Mesendoderm (in vitro differentiated cells): ENCODE data around the gene MET.

ENCODE experiments used
- DNase-seq: peaks from one replicate; pipeline ENCODE4 v3.0.0; 2013
- H2AK5ac ChIP-seq: 2 replicates; pipeline ENCODE4 v1.6.1; 2013; ENCODE audit warnings: low read length, inconsistent platforms
- H2BK120ac ChIP-seq: 2 replicates; pipeline ENCODE4 v1.6.1; 2013; ENCODE audit warnings: low read depth, mild to moderate bottlenecking, low read length, moderate library complexity, mixed read lengths
- H2BK15ac ChIP-seq: replicated peaks from 2 replicates; pipeline ENCODE4 v1.6.1; 2013; ENCODE audit warnings: low read depth, mild to moderate bottlenecking, moderate library complexity
- H2BK5ac ChIP-seq: 2 replicates; pipeline ENCODE4 v1.6.1; 2013; ENCODE audit warnings: low read length, inconsistent platforms
- H3K18ac ChIP-seq: 2 replicates; pipeline ENCODE4 v1.6.1; 2013; ENCODE audit warnings: mild to moderate bottlenecking, low read length, mixed read lengths
- H3K23ac ChIP-seq: one replicate; pipeline ENCODE4 v1.6.1; 2013; ENCODE audit warnings: low read length
- H3K27ac ChIP-seq: 2 replicates; pipeline ENCODE4 v1.5.1; 2013; ENCODE audit warnings: low read depth, mild to moderate bottlenecking, inconsistent platforms, low read length, moderate library complexity
- H3K27me3 ChIP-seq: 2 replicates; pipeline ENCODE4 v1.6.1; 2013; ENCODE audit warnings: low read length, control low read depth, mild to moderate bottlenecking, inconsistent platforms; ENCODE audit not compliant: insufficient read depth, poor library complexity
- H3K36me3 ChIP-seq: 2 replicates; pipeline ENCODE4 v1.6.1; 2013; ENCODE audit warnings: low read length, inconsistent platforms; ENCODE audit not compliant: control insufficient read depth, insufficient read depth
- H3K4ac ChIP-seq: one replicate; pipeline ENCODE4 v1.6.1; 2013; ENCODE audit warnings: low read depth, mild to moderate bottlenecking, low read length, moderate library complexity
- H3K4me1 ChIP-seq: 2 replicates; pipeline ENCODE4 v1.6.1; 2013; ENCODE audit warnings: low read depth, low read length, inconsistent platforms; ENCODE audit not compliant: control insufficient read depth
- H3K4me2 ChIP-seq: 2 replicates; pipeline ENCODE4 v1.6.1; 2013; ENCODE audit warnings: low read length
- H3K4me3 ChIP-seq: 2 replicates; pipeline ENCODE4 v1.5.1; 2013; ENCODE audit warnings: mild to moderate bottlenecking, low read length
- H3K56ac ChIP-seq: one replicate; pipeline ENCODE4 v1.6.1; 2013; ENCODE audit warnings: low read length
- H3K79me1 ChIP-seq: 2 replicates; pipeline ENCODE4 v1.6.1; 2013; ENCODE audit warnings: low read length, inconsistent platforms
- H3K79me2 ChIP-seq: 2 replicates; pipeline ENCODE4 v1.6.1; 2013; ENCODE audit warnings: mild to moderate bottlenecking, low read length; ENCODE audit not compliant: control insufficient read depth, insufficient read depth
- H3K9ac ChIP-seq: 2 replicates; pipeline ENCODE4 v1.6.1; 2013; ENCODE audit warnings: low read length, inconsistent platforms
- H4K5ac ChIP-seq: one replicate; pipeline ENCODE4 v1.6.1; 2013; ENCODE audit warnings: low read length
- H4K8ac ChIP-seq: one replicate; pipeline ENCODE4 v1.6.1; 2013; ENCODE audit warnings: low read depth, mild to moderate bottlenecking, control low read depth, low read length, moderate library complexity
- WGBS: extraction: QIAGEN DNeasy Blood & Tissue Kit; methylation state at CpG from one replicate; pipeline ENCODE4 v1.1.7; 2013; ENCODE audit warnings: low lambda C conversion rate, missing lambda C conversion rate; ENCODE audit not compliant: insufficient coverage; ENCODE audit errors: extremely low coverage; 5-methylcytosine and 5-hydroxymethylcytosine counted together

Gene MET

GRCh38 chr7:116665332-116665996 is 6.5 kb upstream of the MET start:
- H3K4me2 ChIP-seq, result no peak overlapping the region
- no peak overlapping the region for H3K18ac ChIP-seq
- no peaks in the 10 kb centered on the region for H3K4me1 ChIP-seq
- no peaks in the 10 kb centered on the region for H3K36me3 ChIP-seq
- H3K27ac ChIP-seq, result no peak overlapping the region
- no peak overlapping the region for H3K4me3 ChIP-seq
- no peak overlapping the region for H2BK15ac ChIP-seq
- no peaks in the 10 kb centered on the region for H3K79me2 ChIP-seq
- no peak overlapping the region for H2BK120ac ChIP-seq
- H2BK5ac ChIP-seq, result no peak overlapping the region
- no peak overlapping the region for H3K4ac ChIP-seq
- H2AK5ac ChIP-seq, result no peak overlapping the region
- H3K23ac ChIP-seq, result no peak overlapping the region
- no peak overlapping the region for H3K9ac ChIP-seq
- H3K27me3 ChIP-seq, result no peaks in the 10 kb centered on the region
- H3K79me1 ChIP-seq, result no peaks in the 10 kb centered on the region
- H4K5ac ChIP-seq, result no peak overlapping the region
- no CpG with 5 or more reads among the region's 2 CpGs for WGBS
- DNase-seq, result no peak
- no peak overlapping the region for H3K56ac ChIP-seq
- H4K8ac ChIP-seq, result no peak overlapping the region

- H3K4me2 ChIP-seq, result no peak overlapping the region
- H3K36me3 ChIP-seq, result no peaks in the 10 kb centered on the region
- peaks cover 7% of the 10 kb centered on the region for H3K27me3 ChIP-seq
- no peak overlapping the region for H3K27ac ChIP-seq
- H2BK120ac ChIP-seq, result no peak overlapping the region
- no peaks in the 10 kb centered on the region for H3K79me2 ChIP-seq
- no peak for DNase-seq
- no peak overlapping the region for H4K5ac ChIP-seq
- H4K8ac ChIP-seq, result no peak overlapping the region
- H2AK5ac ChIP-seq, result no peak overlapping the region
- no peaks in the 10 kb centered on the region for H3K79me1 ChIP-seq
- no CpG with 5 or more reads among the region's 1 CpG for WGBS
- no peak overlapping the region for H3K9ac ChIP-seq
- H3K23ac ChIP-seq, result no peak overlapping the region
- H3K4me3 ChIP-seq, result no peak overlapping the region
- H3K4ac ChIP-seq, result no peak overlapping the region
- H2BK15ac ChIP-seq, result no peak overlapping the region
- H3K4me1 ChIP-seq, result peaks cover 3% of the 10 kb centered on the region
- H3K18ac ChIP-seq, result no peak overlapping the region
- no peak overlapping the region for H2BK5ac ChIP-seq
- H3K56ac ChIP-seq, result no peak overlapping the region
Measured at GRCh38 chr7:116669769-116670168, 2.2 kb upstream of the MET start.

GRCh38 chr7:116670409-116671015 is 1.5 kb upstream of the MET start:
- no peak overlapping the region for H2BK120ac ChIP-seq
- no peak overlapping the region for H3K4ac ChIP-seq
- no peak overlapping the region for H3K4me2 ChIP-seq
- no peak overlapping the region for H3K18ac ChIP-seq
- WGBS, result no CpG with 5 or more reads among the region's 3 CpGs
- H3K23ac ChIP-seq, result no peak overlapping the region
- H4K8ac ChIP-seq, result no peak overlapping the region
- no peak overlapping the region for H3K27ac ChIP-seq
- H3K56ac ChIP-seq, result no peak overlapping the region
- no peaks in the 10 kb centered on the region for H3K79me2 ChIP-seq
- no peaks in the 10 kb centered on the region for H3K36me3 ChIP-seq
- no peak for DNase-seq
- H3K79me1 ChIP-seq, result no peaks in the 10 kb centered on the region
- H2BK5ac ChIP-seq, result no peak overlapping the region
- no peak overlapping the region for H2AK5ac ChIP-seq
- no peak overlapping the region for H2BK15ac ChIP-seq
- H4K5ac ChIP-seq, result no peak overlapping the region
- peaks cover 7% of the 10 kb centered on the region for H3K27me3 ChIP-seq
- H3K4me1 ChIP-seq, result peaks cover 4% of the 10 kb centered on the region
- H3K9ac ChIP-seq, result no peak overlapping the region
- no peak overlapping the region for H3K4me3 ChIP-seq

- Histone ChIP-seq H3K4me2 (no peak overlapping the region), H3K56ac (no peak overlapping the region), H3K9ac (no peak overlapping the region), H2BK15ac (no peak overlapping the region), H4K8ac (no peak overlapping the region), H3K4ac (no peak overlapping the region), H4K5ac (no peak overlapping the region), H3K27ac (no peak overlapping the region), H3K79me1 (no peaks in the 10 kb centered on the region), H2AK5ac (no peak overlapping the region), H3K4me3 (no peak overlapping the region), H3K79me2 (no peaks in the 10 kb centered on the region), H3K23ac (no peak overlapping the region), H3K18ac (no peak overlapping the region), H3K4me1 (peaks cover 4% of the 10 kb centered on the region), H3K36me3 (no peaks in the 10 kb centered on the region), H2BK5ac (no peak overlapping the region), H2BK120ac (no peak overlapping the region), H3K27me3 (peaks cover 7% of the 10 kb centered on the region)
- DNase-seq, result no peak
- no CpG with 5 or more reads among the region's 7 CpGs for WGBS
Measured at GRCh38 chr7:116671111-116671510, 885 bp upstream of the MET start.

DNA sequence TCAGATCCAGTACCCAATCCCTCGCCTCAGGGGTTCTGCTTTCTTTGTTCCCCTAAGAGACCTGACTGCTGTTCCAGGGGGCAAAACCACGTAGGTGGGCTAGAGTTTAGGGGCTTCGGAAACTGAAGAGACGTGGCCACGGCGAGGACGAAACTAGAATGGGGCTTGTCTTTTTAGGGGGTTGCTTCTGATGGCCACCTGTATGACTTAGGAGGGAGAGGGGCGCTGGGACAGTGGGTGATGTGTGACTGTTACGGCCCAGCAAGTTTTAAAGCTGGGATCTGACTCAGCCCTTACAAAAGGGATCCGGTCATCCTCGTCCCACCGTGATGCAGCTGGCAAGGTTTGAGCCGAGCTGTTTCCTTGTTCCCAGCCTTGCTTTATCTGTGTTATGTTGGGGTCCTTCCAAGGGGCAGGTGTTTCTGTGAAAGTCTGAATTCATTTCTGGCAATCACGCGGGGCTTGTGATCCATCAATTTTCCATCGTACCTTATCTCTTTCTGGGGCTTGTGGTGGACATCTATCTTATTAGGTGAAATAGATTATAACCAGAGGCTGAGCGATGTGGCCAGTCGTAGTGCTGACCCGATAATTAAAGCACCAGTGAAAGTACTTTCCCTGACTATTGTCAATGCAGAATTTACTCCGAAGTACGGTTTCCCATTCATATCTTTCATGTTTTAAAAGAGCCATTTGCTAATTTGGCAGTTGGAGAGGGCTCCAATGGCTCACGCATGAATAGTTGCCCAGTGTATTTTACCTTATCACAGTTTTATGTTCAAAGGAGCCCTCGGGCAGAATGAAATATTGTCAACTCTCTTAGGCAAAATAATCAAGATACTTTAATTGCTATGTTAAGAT is 830 bp downstream of the MET start:
- H3K23ac ChIP-seq, result no peak overlapping the region
- no peak overlapping the region for H2BK120ac ChIP-seq
- H4K5ac ChIP-seq, result no peak overlapping the region
- H3K4me3 ChIP-seq, result peak overlapping the region; percentile 33
- H3K18ac ChIP-seq, result no peak overlapping the region
- no peak overlapping the region for H2BK15ac ChIP-seq
- no peak overlapping the region for H3K4ac ChIP-seq
- peak overlapping the region; percentile 71 for H3K4me2 ChIP-seq
- no peak overlapping the region for H3K27ac ChIP-seq
- peaks cover 4% of the 10 kb centered on the region for H3K4me1 ChIP-seq
- no peak overlapping the region for H4K8ac ChIP-seq
- no peaks in the 10 kb centered on the region for H3K79me2 ChIP-seq
- H3K56ac ChIP-seq, result peak overlapping the region; percentile 75
- H3K9ac ChIP-seq, result peak overlapping the region; percentile 56
- WGBS, result no CpG with 5 or more reads among the region's 23 CpGs
- H3K79me1 ChIP-seq, result no peaks in the 10 kb centered on the region
- H3K36me3 ChIP-seq, result no peaks in the 10 kb centered on the region
- DNase-seq, result no peak
- H2BK5ac ChIP-seq, result no peak overlapping the region
- H3K27me3 ChIP-seq, result peaks cover 7% of the 10 kb centered on the region
- no peak overlapping the region for H2AK5ac ChIP-seq
